Panc1 (cell line): ENCODE data around the gene ZNF283.

Experiments used
- CTCF ChIP-seq: fragments of 450-650 bp; IDR thresholded peaks from 2 replicates; pipeline ENCODE4 v1.5.1; 2017; ENCODE audit warnings: mild to moderate bottlenecking
- POLR2AphosphoS5 ChIP-seq: IDR thresholded peaks from 2 replicates; pipeline ENCODE4 v1.6.1; 2012; ENCODE audit warnings: mild to moderate bottlenecking, low read depth, low read length, moderate library complexity
- SIN3A ChIP-seq: IDR thresholded peaks from 2 replicates; pipeline ENCODE4 v1.6.1; 2012; ENCODE audit warnings: low read depth, mild to moderate bottlenecking, low read length, moderate library complexity, borderline replicate concordance; ENCODE audit not compliant: insufficient read depth
- TCF7L2 ChIP-seq: IDR thresholded peaks from 2 replicates; pipeline ENCODE4 v1.6.1; 2011; ENCODE audit warnings: mild to moderate bottlenecking, low read depth, low read length, inconsistent platforms

GRCh38 chr19:43839139-43839538, 12.0 kb downstream of the ZNF283 start:
- TF ChIP-seq CTCF = no peak
- TF ChIP-seq POLR2AphosphoS5 = no peak
- no peak for TF ChIP-seq TCF7L2
- TF ChIP-seq SIN3A = no peak
